K562 (cell line): ENCODE data around the gene PPP1R16B. TPM values are rescaled to one million over a fixed set of nuclear protein-coding genes. Genes with fewer than 3 reads are reported as not detected.

Experiments used
- CAMTA2 ChIP-seq: fragments of 250-450 bp; sonication (Bioruptor Pico); conservative IDR thresholded peaks from 2 replicates; pipeline ENCODE4 v1.5.1; 2022
- CCAR2 ChIP-seq: fragments of 200-400 bp; formaldehyde crosslinking; IDR thresholded peaks from 2 replicates; pipeline ENCODE4 v1.6.1; 2017; ENCODE audit warnings: mild to moderate bottlenecking, low read depth, low read length
- ELF1 ChIP-seq: fragments of 200-800 bp; sonication (Bioruptor generic); IDR thresholded peaks from 2 replicates; pipeline ENCODE4 v1.6.1; 2016; ENCODE audit warnings: missing genetic modification characterization, missing compliant biosample characterization
- ETV6 ChIP-seq, 3 experiments: fragments of 150-350 bp in 1 of 3; sonication (generic) in 1 of 3; formaldehyde crosslinking in 1 of 3; IDR thresholded peaks; 2 replicates each; pipeline versions ENCODE4 v1.6.1 to v1.8.0; 2014 to 2022; ENCODE audit warnings: borderline replicate concordance in 2 of 3, low read depth in 2 of 3, antibody characterized with exemption in 1 of 3, low read length in 1 of 3, mild to moderate bottlenecking in 1 of 3, missing genetic modification reagents in 1 of 3
- FOXA3 ChIP-seq, 2 experiments: fragments of 450-650 bp in 1 of 2; sonication (generic) in 1 of 2; formaldehyde crosslinking; IDR thresholded peaks in 1 of 2; conservative IDR thresholded peaks in 1 of 2; 2 replicates each; pipeline versions ENCODE4 v1.4.0 to v1.8.0; 2020 to 2022; ENCODE audit warnings: mild to moderate bottlenecking in 2 of 2, missing genetic modification reagents in 1 of 2
- MTA1 ChIP-seq: fragments of 450-650 bp; IDR thresholded peaks from 2 replicates; pipeline ENCODE4 v1.6.1; 2017; ENCODE audit warnings: borderline replicate concordance
- NR1H2 ChIP-seq: sonication (generic); formaldehyde crosslinking; IDR thresholded peaks from 2 replicates; pipeline ENCODE4 v1.4.0; 2020; ENCODE audit warnings: mild to moderate bottlenecking, missing genetic modification reagents
- NR2C2 ChIP-seq, 2 experiments: fragments of 200-800 bp in 1 of 2; sonication (Bioruptor generic) in 1 of 2; sonication (generic) in 1 of 2; formaldehyde crosslinking in 1 of 2; IDR thresholded peaks; 2 replicates each; pipeline versions ENCODE4 v1.6.1 to v1.8.0; 2016 to 2022; ENCODE audit warnings: mild to moderate bottlenecking in 1 of 2, missing compliant biosample characterization in 1 of 2, missing genetic modification characterization in 1 of 2, missing genetic modification reagents in 1 of 2
- POLR3G ChIP-seq: IDR thresholded peaks from 2 replicates; pipeline ENCODE4 v1.6.1; 2011; ENCODE audit not compliant: insufficient read length, insufficient replicate concordance; ENCODE audit errors: extremely low read depth
- PYGO2 ChIP-seq: fragments of 450-650 bp; IDR thresholded peaks from 2 replicates; pipeline ENCODE4 v1.6.1; 2016; ENCODE audit warnings: mild to moderate bottlenecking, missing genetic modification characterization, moderate library complexity, missing compliant biosample characterization
- ZC3H11A ChIP-seq: IDR thresholded peaks from 2 replicates; pipeline ENCODE4 v1.6.1; 2012; ENCODE audit warnings: low read depth, low read length, improper control_type of control experiment
- ZKSCAN1 ChIP-seq: fragments of 150-350 bp; IDR thresholded peaks from 2 replicates; pipeline ENCODE4 v1.6.1; 2016; ENCODE audit warnings: low read depth, low read length
- ZNF347 ChIP-seq: fragments of 450-650 bp; formaldehyde crosslinking; IDR thresholded peaks from 2 replicates; pipeline ENCODE4 v1.4.0; 2020; ENCODE audit warnings: low read depth, mild to moderate bottlenecking, moderate library complexity
- ZNF354B ChIP-seq: fragments of 250-450 bp; sonication (Bioruptor Pico); IDR thresholded peaks from 2 replicates; pipeline ENCODE4 v1.4.0; 2020
- polyA plus RNA-seq, 8 experiments: library from polyadenylated mRNA; depleted of rRNA in 4 of 8; stranded (reverse) in 5 of 8; unstranded in 3 of 8; fragments of >200 nt; fragmentation: Nextera tagmentation in 2 of 8; fragmentation: Illumina TruSeq in 1 of 8; extraction: Ambion mirVana in 2 of 8; extraction: Trizol in 1 of 8; gene quantifications; 2 replicates each; pipeline versions ENCODE4 v1.2.1 to v1.2.3, GENCODE V29; 2011 to 2014; ENCODE audit warnings: inconsistent platforms in 1 of 8, missing spikeins in 1 of 8
- total RNA-seq, 7 experiments: library from RNA; depleted of rRNA in 6 of 7; stranded (reverse); fragments of >200 nt in 6 of 7; fragmentation: Illumina TruSeq in 2 of 7; extraction: Trizol in 2 of 7; gene quantifications; 2 replicates each; pipeline versions ENCODE4 v1.2.1 to v1.2.3, GENCODE V29; 2011 to 2021; ENCODE audit warnings: low replicate concordance in 1 of 7
- TF ChIP-seq, protein P1 (sequence below): sonication (generic); formaldehyde crosslinking; IDR thresholded peaks from 2 replicates; pipeline ENCODE4 v1.9.0; 2022; ENCODE audit warnings: mild to moderate bottlenecking, missing genetic modification reagents
- TF ChIP-seq, protein P2 (sequence below): fragments of 450-650 bp; IDR thresholded peaks from 2 replicates; pipeline ENCODE4 v1.6.1; 2016; ENCODE audit warnings: borderline replicate concordance

Gene PPP1R16B
- total and polyA plus RNA-seq, 9 of the 15 experiments (the other 6 are each of a cell fraction or from before 2014, with no cell fraction given): 1.5 to 11.5 (median 6.8) TPM

GRCh38 chr20:38926142-38926933, 120.8 kb downstream of the PPP1R16B start, which contains the start of gene FAM83D (continued):
- TF ChIP-seq ZNF354B (CRISPR knock-in tag): no peak
- no peak for TF ChIP-seq POLR3G
- peak; percentile 97 for TF ChIP-seq MTA1
- TF ChIP-seq, protein P1, sequence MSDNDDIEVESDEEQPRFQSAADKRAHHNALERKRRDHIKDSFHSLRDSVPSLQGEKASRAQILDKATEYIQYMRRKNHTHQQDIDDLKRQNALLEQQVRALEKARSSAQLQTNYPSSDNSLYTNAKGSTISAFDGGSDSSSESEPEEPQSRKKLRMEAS (CRISPR knock-in tag): peak; percentile 74
- no peak for TF ChIP-seq NR1H2 (CRISPR knock-in tag)
- TF ChIP-seq ZKSCAN1: no peak
- TF ChIP-seq ELF1 (tag): no peak
- no peak for TF ChIP-seq PYGO2 (tag)
- no peak for TF ChIP-seq ETV6 (IDR thresholded peaks at IDR 0.05; ENCODE audit: borderline replicate concordance in 1 of 2, low read depth in 2 of 2, low read length in 1 of 2)
- TF ChIP-seq ETV6 (CRISPR knock-in tag; IDR thresholded peaks at IDR 0.05; ENCODE audit: borderline replicate concordance): no peak; the same call in 1 of the 2 replicates
- no peak for TF ChIP-seq FOXA3 (CRISPR knock-in tag; conservative IDR thresholded peaks at IDR 0.05 in 1 of 2, IDR thresholded peaks at IDR 0.05 in 1 of 2)
- no peak for TF ChIP-seq ZNF347 (CRISPR knock-in tag)
- 0 out of 2 replicates have a peak, but pooled peaks have one; percentile 29 for TF ChIP-seq NR2C2 (CRISPR knock-in tag; IDR thresholded peaks at IDR 0.05)
- TF ChIP-seq NR2C2 (tag; IDR thresholded peaks at IDR 0.05): peak; percentile 27; the same call in 1 of the 2 replicates
- TF ChIP-seq, protein P2, sequence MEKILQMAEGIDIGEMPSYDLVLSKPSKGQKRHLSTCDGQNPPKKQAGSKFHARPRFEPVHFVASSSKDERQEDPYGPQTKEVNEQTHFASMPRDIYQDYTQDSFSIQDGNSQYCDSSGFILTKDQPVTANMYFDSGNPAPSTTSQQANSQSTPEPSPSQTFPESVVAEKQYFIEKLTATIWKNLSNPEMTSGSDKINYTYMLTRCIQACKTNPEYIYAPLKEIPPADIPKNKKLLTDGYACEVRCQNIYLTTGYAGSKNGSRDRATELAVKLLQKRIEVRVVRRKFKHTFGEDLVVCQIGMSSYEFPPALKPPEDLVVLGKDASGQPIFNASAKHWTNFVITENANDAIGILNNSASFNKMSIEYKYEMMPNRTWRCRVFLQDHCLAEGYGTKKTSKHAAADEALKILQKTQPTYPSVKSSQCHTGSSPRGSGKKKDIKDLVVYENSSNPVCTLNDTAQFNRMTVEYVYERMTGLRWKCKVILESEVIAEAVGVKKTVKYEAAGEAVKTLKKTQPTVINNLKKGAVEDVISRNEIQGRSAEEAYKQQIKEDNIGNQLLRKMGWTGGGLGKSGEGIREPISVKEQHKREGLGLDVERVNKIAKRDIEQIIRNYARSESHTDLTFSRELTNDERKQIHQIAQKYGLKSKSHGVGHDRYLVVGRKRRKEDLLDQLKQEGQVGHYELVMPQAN: peak; percentile 80; the same call in 1 of the 2 replicates
- no peak for TF ChIP-seq CCAR2
- TF ChIP-seq CAMTA2 (CRISPR knock-in tag): no peak
- no peak for TF ChIP-seq ZC3H11A
